G401 (cell line): Measurements from ENCODE around the gene DIPK1A. TPM values are rescaled to one million over a fixed set of nuclear protein-coding genes. Genes with fewer than 3 reads are reported as not detected.
A peak's percentile ranks its signal among the peaks of the same experiment; 100 is the strongest.

ENCODE experiments used
- DNase-seq: peaks from one replicate; pipeline ENCODE4 v3.0.0-alpha.2; 2015; ENCODE audit warnings: low spot score
- in situ Hi-C: cut with HindIII; loops from 2 replicates; pipeline ENCODE4 v1.10.0; 2016; ENCODE audit warnings: low sequenced_read_pairs, mixed read lengths
- total RNA-seq: library from RNA; depleted of rRNA; stranded (reverse); fragments of >200 nt; shearing (Covaris generic); gene quantifications from 2 replicates; pipeline ENCODE4 v1.2.3, GENCODE V29; 2014

Gene DIPK1A
- total RNA-seq, 1 experiment from 2014 or later: 4.2 TPM

DNA sequence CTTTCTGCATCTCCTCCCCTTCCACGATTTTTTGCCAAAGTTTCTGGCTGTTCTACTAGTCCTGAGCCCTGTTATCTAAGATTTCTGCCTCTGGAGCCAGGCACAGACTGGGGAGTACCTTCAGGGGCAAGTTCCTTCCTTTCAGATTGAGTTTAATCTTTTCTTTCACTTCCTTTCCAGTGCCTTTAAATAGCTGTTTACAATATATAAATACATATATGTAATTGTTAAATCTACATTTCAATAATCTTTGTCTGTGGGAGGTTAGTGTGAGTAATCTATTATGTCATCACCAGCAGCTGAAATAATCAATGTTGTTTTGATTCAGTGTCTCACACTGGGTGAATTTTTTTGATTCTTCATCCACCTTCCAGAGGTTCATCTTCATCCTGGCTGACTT lies 31.8 kb downstream of the DIPK1A start:
- DNase-seq: no peak
- in situ Hi-C loops: no loop called here

GRCh38 chr1:92927870-92928269 lies 33.4 kb downstream of the DIPK1A start:
- no peak for DNase-seq
- in situ Hi-C loops: no loop called here

GRCh38 chr1:92926873-92927272 lies 34.4 kb downstream of the DIPK1A start:
- in situ Hi-C loops: no loop called here
- DNase-seq: no peak

DNA sequence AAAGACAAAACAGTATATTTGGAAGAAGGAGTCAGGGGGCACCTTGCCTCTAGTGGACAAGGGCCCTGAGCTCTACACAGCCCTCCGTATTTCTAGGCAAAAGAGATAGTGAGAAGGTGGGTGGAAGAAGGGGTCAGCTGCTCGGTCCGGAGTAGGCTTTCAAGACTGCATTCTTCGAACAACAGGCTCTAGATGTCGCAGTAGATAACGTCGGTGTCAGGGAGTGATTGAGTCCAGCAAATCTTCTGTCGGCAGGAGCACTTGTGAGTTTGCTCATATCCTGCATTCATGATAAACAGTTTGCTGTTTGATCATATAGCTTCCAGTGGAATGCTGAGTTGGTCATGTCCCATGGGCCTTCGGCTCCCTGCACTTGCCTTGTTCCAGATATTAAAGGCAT lies 36.8 kb downstream of the DIPK1A start:
- in situ Hi-C loops: no loop called here
- DNase-seq: no peak

DNA sequence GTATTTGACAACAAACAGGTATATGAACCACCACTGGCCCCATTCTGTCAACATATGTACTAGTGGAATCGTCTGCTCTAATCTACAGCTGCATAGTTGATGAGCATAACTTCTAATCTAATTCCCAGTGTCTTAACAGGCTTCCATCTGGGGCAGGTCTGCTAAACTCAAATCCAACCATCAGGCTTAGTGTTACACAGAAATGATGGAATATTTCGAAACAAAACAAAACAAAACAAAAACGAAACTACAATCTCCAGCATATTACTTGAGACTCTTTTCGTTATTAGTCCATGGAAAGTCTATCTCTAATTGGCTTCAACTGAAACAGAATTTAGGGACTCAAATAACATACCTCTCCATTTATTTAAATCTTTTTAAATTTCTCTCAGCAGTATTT lies 37.6 kb downstream of the DIPK1A start:
- in situ Hi-C loops: no loop called here

GRCh38 chr1:92922356-92923035 lies 38.8 kb downstream of the DIPK1A start:
- in situ Hi-C loops: no loop called here
- DNase-seq: no peak

More for the DNA sequence above, 37.6 kb downstream of the DIPK1A start:
- DNase-seq: no peak

DNA sequence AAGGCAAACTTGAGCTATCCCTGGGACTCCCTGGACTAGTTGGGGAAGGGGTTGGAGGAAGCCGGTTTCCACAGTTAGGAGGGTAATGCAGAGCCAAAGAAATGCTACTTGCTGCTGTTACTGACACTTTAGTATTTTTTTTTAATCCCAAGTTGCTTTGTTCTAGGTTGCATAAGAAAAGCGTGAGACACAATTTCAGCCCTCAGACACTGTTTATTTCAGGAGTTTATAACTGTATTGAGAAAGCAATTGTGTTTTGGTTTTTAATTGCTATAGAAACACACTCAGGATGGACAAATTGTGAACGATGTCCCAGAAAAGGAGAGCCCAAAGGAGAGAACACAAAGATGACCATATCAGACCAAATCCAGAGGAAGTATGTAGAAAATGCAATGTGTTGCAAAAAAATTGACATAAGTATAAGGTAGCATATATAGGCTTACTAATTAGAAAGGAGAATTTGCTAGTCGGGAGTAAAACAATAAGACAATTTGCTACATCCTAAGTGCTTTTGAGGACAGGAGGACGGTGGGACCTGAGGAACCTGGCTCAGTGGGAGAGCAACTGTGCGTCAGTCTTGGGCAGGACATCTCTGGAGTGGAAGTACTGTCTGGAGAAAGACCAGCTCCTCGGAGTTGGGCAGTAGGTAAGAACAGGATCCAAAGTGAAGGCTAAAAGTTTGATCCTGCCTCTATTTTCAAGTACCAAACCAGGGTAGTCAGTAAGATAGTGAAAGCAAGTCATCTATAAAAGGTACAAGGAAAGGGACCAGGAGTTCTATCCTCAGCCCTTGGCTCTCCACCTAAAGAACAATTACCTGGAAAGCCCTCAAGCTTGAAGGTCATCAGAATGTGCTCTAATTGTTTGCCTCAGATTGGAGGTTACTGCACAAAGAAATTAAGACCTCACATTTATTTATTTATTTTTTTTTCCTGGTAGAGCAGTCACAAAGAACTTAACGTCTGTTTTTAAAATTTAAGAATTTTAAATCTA lies 39.9 kb downstream of the DIPK1A start:
- DNase-seq: no peak
- in situ Hi-C loops: no loop called here

DNA sequence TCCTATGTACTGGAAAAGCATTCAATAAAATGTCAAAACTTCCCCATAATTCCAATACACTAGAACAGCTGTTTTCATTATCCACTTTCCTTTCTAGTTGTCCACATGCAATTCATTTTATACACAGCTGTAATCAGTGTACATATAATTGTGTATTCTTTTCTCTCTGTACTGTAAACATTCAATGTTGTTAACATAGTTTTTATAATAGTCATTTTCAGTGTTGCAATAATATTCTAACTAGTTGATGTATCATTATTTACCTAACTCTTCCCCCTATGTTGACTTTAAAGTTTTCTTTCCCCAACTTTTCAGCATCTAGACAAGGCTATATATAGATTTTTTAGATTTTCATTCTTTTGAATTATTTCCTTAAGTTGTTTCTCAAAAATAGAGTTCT lies 44.4 kb downstream of the DIPK1A start:
- in situ Hi-C loops: no loop called here
- DNase-seq: no peak

DNA sequence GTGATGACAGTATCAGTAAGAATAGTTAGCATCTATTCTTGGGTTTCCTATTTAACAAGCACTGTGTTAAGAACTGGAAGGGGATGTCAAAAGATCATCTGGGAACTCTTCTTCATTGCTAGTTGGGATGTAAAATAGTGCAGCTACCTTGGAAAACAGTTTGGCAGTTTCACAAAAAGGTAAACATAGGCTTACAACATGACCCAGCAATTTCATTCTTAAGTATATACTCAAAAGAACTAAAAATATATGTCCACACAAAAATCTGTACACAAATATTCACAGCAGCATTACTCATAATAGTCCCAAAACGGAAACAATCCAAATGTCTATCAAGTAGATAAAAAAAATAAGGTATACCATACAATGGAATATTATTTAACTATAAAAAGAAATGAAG lies 45.7 kb downstream of the DIPK1A start:
- DNase-seq: no peak
- in situ Hi-C loops: no loop called here

- DNase-seq: no peak
- in situ Hi-C loops: no loop called here
These were observed 48.0 kb downstream of the DIPK1A start for GRCh38 chr1:92913093-92913819.

- in situ Hi-C loops: no loop called here
- DNase-seq: no peak
These were observed 51.2 kb downstream of the DIPK1A start for GRCh38 chr1:92910081-92910480.

DNA sequence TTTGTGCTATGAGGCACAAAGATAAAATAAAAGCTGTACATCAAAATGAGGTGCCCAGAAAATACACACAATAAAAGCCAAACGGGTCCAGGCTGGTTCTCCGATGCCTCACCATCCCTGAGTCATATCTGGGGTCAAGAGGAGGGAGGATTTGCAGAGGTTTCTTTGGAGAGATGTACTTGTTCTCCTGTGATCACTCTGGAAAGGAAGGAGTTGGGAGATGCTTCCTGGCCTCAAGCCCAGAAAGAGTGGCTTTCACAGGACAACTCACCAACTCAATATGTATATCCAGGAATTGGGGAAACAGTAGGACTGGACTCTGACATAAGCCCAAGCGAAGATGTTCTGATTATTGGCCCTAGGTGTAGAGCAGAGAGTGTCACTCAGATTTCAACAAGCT lies 51.9 kb downstream of the DIPK1A start:
- DNase-seq: peak; percentile 40
- in situ Hi-C loops: no loop called here

DNA sequence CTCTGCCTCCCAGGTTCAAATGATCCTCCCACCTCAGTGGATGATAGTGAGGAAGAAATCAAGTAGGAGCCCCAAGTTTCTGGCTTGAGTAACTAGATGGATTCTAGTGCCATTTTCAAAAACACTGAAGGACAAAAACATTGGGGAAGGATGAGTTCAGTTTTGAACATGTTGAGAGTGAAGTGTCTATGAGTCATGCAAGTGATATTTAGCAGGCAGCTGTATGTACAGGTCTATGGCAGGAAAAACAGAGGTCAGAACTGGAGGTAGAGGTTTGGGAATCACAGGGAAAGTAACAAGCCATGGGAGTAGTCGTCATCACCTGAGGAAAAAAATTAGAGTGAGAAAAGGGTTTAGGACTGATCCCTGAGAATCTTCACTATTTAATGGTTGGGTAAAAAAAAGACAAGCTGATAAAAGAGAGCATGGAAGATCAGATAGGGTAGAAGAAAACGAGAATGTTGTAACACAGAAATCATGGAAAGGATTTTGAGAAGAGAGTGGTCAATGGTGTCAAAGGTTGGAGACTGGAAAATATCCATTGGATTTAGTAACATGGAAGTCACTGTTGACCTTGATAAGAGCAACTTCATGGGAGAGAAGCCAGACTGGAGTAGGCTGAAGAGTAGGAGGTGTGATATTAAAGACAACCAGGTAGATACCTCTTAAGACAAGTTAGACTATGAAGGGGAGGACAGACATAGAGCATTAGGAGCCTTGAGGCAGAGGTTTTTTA lies 53.1 kb downstream of the DIPK1A start:
- in situ Hi-C loops: no loop called here
- no peak for DNase-seq

DNA sequence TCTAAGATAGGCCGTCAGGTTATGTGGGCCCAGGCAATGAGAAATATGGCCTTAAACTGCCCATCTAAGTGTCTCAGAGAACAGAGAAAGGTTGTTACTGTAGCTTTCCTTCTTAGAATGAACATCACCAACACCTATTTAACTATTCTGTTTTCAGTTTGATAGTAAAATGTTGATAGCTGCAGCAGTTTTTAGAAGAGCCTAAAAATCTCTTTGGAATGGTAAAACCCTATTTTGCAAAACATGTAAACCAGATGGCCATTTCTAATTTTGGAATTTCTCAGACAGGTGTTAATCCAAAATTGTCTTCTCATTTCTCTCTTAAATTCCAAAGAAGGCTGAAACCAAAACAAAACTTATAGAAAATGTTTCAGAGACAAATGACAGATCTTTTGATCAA lies 57.5 kb downstream of the DIPK1A start:
- in situ Hi-C loops: no loop called here
- DNase-seq: peak; percentile 76

- DNase-seq: no peak
- in situ Hi-C loops: no loop called here
These were observed 58.9 kb downstream of the DIPK1A start for GRCh38 chr1:92902406-92902744.

- in situ Hi-C loops: no loop called here
- DNase-seq: no peak
These were observed 59.4 kb downstream of the DIPK1A start for GRCh38 chr1:92901699-92902405.

- in situ Hi-C loops: no loop called here
- no peak for DNase-seq
These were observed 60.1 kb downstream of the DIPK1A start for GRCh38 chr1:92901126-92901525.

GRCh38 chr1:92900539-92900938 lies 60.7 kb downstream of the DIPK1A start:
- in situ Hi-C loops: no loop called here
- no peak for DNase-seq

DNA sequence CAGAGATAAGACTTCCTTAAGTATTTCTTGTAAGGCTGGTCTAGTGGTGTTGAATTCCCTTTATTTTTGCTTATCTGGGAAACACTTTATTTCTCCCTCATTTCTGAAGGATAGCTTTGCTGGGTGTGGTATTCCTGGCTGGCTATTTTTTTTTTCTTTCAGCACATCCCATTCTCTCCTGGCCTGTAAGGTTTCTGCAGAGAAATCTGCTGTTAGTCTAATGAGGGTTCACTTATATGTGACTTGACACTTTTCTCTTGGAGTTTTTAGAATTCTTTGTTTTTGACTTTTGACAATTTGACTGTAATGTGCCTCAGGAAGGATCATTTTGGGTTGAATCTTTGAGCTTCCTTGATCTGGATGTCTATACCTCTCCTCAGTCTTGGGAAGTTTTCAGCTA lies 61.5 kb downstream of the DIPK1A start:
- in situ Hi-C loops: no loop called here
- DNase-seq: no peak
